DMS53 treated with DMSO at 0.1 percent for 48 hours (cell line): Measurements from ENCODE around the gene LHX3.

ENCODE experiments used
- DNase-seq: peaks from one replicate; lab custom pipeline; 2025; ENCODE audit not compliant: unreplicated experiment; lab: John Stamatoyannopoulos, UW

LHX3 gene

GRCh38 chr9:136179761-136180160 lies 25.2 kb downstream of the LHX3 start:
- no peak for DNase-seq

- no peak for DNase-seq
These were observed 25.8 kb downstream of the LHX3 start for GRCh38 chr9:136179101-136179616.

GRCh38 chr9:136178773-136179075 lies 26.2 kb downstream of the LHX3 start:
- no peak for DNase-seq

GRCh38 chr9:136178061-136178772 lies 26.7 kb downstream of the LHX3 start:
- DNase-seq: no peak

GRCh38 chr9:136177224-136177623 lies 27.7 kb downstream of the LHX3 start:
- DNase-seq: no peak

- DNase-seq: no peak
These were observed 29.2 kb downstream of the LHX3 start for GRCh38 chr9:136175616-136176197.

GRCh38 chr9:136174779-136175615 lies 29.9 kb downstream of the LHX3 start:
- DNase-seq: no peak

GRCh38 chr9:136173648-136174290 lies 31.2 kb downstream of the LHX3 start:
- no peak for DNase-seq

- DNase-seq: peak; percentile 87
These were observed 32.4 kb downstream of the LHX3 start for GRCh38 chr9:136172412-136173079.

GRCh38 chr9:136171801-136172411 lies 33.0 kb downstream of the LHX3 start:
- no peak for DNase-seq

GRCh38 chr9:136171009-136171800 lies 33.7 kb downstream of the LHX3 start:
- DNase-seq: peak; percentile 85

GRCh38 chr9:136170006-136170901 lies 34.7 kb downstream of the LHX3 start:
- peak; percentile 21 for DNase-seq

- DNase-seq: no peak
These were observed 35.4 kb downstream of the LHX3 start for GRCh38 chr9:136169495-136169894.

- DNase-seq: no peak
These were observed 41.6 kb downstream of the LHX3 start for GRCh38 chr9:136163248-136163850.

GRCh38 chr9:136160995-136161610 lies 43.8 kb downstream of the LHX3 start:
- no peak for DNase-seq

- DNase-seq: no peak
These were observed 44.5 kb downstream of the LHX3 start for GRCh38 chr9:136160381-136160841.

- no peak for DNase-seq
These were observed 45.1 kb downstream of the LHX3 start for GRCh38 chr9:136159851-136160250.
